Amniotic epithelial cell (primary cell): ENCODE measurements around the gene COL12A1.

Experiments
- DNase-seq: peaks from one replicate; pipeline ENCODE4 v3.0.0-alpha.2; 2010; ENCODE audit warnings: low read depth

The COL12A1 gene

DNA sequence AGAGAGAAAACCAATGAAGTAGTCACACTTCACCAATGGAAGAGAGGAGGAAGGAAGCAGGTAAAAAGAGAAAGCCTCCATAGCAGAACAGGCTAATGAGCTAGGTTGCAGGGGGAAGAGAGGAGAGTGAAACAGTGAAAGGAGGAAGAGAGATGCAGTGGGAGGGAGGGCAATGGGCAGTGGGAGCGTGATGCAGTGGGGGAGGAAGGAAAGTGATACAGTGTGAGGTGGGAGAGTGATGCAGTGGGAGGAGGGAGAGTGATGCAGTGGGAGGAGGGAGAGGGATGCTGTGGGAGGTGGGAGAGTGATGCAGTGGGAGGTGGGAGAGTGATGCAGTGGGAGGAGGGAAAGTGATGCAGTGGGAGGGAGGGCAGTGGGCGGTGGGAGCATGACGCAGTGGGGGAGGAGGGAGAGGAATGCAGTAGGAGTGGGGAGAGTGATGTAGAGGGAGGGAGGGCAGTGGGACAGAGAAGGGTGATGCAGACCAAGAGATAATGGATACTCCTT is 29.7 kb downstream of the COL12A1 start:
- DNase-seq, result no peak

DNA sequence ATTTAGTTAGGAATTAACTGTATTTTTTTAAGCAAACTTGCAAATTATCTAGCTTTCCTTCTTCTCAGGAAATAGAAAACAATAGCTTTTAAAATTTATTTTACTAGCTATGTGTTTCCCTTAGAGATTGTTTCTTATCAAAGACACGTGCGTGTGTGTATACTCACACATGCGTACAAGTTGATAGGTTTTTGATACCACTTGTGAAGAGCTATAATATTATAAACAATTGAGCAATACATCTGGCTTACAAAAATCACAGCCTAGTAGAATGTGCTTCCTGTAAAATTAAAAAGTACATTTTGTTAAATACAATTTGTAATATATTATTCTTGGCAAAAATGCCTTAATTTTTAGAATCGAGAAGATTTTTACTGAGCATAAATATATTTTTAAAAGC is 33.9 kb downstream of the COL12A1 start:
- no peak for DNase-seq

DNA sequence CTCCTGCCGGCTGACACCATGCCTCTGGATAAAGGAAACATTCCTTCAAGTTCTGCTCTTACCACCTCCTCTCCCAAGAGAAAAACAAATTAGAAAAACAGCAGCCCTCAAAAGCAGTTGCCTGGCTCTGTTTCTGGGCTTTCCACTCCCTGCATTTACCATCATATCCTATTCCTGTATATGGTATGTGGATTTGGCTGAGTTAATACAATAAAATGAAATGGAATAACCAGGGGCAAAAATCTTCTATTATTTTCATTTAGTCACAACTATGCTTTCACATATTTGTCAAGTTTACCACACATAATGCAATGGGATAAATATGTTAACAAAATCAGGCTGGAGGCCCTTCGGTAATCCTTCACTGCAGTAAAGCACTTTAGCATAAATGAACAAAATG is 34.3 kb downstream of the COL12A1 start:
- no peak for DNase-seq

DNA sequence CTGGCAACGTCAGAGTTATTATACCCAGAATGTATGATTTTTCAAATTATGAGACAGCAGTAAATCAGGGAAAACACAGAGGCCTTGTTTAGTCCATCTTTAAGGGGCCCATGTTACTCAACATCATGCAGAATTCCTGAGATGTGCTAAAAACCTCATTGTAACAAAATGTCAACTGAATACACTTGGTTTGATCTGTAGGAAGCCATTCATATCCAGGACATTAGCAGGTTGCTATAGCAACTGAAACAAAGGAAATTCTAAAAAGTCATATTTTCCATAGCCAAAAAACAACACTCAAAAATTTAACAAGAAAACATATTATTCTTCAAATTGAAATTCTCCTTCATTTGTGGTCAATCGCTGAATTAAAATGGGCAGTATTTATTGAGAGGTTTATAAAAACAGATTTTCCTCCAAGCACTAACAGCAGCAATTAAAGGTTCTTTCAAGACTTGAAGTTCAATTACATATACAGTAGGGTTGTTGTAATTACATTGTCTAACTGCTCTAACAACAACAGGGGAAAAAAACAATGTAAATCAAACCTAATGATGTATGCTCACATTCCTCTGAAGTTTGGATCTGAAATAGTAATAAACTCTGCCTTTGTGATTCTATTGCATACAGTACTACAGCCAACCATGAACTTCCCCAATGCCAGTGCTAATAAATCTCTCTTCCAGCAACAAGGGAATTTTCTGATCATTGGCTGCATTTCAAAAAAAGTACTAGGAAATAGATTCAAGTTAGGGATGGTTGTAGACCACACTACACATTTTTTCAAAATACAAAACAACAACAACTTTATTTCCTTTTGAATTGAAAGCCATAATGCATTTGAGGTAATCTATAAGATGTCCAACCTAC is 34.9 kb downstream of the COL12A1 start:
- no peak for DNase-seq

DNA sequence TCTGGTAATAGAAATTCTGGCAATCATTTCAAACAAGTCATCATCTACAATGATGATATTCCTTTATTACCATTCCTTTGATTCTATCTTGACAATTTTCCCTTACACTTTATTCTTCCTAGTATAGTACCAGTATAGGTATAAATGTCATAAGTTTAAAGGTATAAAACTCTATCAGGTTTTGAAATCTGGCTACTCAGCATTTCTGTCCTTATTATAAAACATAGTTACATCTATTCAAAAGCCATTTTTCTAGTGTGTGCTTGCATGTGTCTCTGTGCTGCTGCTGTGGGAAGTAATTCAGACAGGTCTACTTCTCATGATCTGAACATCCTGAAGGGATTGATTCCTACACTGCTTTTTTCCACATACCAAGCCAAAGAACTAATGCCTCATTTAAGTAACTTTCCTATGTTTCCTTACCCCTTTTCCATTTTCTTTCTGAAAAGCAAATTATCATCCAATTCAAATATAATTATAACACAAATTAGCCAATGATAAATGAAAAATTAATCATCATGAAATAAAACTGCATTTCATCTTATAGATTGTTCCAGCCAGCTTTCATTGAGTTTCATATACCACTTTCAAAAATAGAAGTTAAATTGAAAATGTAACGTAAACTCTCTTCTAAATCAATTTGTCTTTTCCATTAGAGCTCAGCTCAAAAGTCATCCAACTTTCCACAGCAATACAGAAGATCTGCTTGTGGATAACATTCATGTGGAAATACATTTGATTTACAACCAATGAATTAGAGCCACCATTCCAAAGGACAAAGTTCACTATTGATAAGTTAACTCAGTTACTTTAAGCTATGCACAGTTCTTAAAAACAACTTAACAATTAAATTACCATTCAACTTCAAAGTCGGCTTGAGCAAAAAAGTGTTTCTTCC is 35.9 kb downstream of the COL12A1 start:
- DNase-seq, result no peak

DNA sequence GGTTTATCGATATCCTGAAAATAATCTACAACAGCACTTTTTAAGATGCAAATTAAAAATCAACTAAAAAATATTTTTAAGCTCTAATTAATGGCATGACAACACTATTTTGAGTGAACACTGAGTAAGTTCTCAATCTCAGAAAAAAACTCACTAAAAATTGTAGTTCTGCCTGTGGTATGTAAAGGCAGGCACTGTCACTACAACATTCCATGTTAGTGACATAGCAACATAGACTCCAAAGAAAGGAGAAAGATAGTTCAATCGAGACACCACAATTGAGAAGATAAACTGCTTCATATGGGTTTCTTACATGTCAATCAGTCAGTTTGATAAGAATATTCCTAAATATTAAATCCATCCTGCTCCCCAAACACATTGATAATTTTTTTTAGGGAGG is 38.0 kb downstream of the COL12A1 start:
- no peak for DNase-seq

DNA sequence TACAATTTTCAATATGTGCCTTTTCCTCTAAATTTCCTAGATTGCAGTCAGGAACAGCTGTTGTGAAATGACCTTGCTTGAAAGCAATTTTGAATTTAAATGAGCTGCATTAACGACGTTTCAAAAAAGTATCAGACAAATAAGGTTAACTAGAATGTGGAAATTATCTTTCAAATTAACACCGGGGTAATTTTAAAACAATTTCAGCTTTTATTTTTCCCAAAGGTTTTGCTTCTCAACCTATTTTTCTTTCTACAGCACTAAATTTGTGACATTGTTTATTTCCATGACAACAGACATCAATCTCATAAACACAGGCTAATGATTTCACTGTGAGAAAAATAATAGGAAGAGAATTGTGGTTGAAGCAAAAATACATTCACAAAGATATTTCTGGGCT is 38.5 kb downstream of the COL12A1 start:
- DNase-seq, result no peak

DNA sequence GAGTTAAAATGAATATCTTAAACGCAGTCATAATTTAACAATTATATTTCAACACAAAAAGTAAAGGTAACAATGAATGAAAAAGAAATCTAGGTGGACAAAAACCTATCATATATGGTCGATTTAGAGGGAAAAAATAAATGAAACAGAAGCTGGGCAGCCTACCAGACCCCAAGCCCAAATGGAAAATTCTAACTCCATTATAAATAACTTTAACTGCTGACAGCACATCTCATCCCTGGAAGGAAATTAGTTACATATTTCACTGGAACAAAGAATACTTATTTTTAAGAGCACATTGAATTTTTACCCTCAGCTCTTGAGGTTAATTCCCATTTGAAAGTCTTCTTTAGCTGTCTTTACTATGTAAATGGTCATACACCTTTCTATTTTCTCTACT is 39.1 kb downstream of the COL12A1 start:
- no peak for DNase-seq

DNA sequence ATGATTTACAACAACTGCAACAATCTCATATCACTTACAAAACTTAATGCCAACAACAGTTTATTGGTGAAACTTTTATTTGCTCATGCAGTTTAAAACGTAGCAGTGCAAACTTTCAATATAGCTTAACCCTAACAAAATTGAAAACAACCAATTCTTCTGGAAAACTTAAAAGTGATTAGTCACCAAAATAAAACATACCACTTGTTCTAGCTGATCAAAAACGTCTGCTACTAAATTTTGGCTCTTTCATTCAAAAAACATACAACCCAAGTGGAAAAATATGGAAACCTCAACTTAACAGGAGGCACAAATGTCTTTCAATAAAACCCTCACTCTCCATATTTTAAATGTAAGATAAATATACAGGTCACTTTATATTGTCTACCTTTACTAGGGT is 39.6 kb downstream of the COL12A1 start:
- no peak for DNase-seq

DNA sequence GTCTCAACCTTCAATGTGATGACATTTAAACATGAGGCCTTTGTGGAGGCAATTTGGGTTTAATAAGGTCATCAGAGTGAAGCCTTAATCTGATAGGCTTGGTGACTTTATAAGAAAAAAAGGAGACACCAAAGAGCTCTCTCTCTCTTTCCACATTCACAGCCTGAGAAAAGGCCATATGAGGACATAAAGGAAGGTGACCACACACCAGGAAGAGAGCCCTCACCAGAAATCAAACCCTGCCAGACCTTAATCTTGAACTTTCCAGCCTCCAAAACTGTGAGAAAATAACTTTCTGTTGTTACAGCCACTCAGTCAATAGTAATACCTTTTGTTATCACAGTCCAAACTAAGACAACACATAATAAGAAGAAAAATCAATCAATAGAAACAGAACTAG is 47.7 kb downstream of the COL12A1 start:
- peak; percentile 42 for DNase-seq

DNA sequence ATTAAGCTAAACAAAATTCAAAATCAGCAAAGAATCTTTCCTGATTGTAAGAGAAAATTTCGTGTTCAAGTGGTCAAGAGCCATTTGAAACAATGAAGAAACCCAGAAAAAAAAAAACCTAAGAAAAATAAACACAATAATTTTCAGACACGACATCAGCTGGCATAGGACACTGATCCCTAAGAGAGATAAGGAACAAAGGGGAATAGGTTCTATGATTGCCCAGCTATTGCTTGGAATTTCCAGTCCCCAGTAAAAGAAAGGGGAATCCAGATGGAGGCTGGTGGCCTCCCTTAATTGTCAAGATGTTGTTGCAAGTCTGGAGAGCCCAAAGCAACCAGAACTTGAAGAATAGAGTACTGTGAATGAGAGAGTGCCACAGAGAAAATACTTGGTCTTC is 48.5 kb downstream of the COL12A1 start:
- DNase-seq, result no peak

DNA sequence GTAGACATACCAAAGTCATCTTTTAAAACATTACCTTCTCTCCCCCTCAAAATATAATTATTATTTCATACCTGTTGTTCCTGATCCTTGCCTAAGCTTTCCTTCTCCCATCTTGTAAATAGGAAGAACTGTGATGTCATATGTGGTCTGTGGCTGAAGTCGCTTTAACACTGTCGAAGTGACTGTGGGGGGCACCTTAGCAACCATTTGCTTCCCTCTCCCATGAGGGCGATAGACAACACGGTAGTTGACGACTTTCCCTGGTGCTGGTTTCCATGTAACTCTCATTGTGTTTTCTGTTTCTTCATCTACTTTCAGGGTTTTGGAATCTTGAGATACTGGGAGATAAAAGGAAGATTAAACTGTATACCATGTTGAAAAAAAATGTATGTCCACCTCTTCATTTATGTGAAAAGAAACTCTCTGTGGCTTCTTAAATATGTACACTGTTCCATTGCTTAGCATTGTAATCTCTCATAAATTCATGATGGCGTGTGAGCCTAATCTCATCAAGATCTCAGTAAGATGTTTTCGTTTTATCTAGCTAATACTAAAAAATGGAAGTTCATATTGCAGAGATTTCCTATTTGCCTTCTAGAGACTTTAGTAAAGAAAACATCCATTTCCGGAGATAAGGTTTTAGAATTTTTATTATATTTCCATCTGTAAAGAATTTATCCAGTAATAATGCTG is 49.5 kb downstream of the COL12A1 start:
- no peak for DNase-seq

DNA sequence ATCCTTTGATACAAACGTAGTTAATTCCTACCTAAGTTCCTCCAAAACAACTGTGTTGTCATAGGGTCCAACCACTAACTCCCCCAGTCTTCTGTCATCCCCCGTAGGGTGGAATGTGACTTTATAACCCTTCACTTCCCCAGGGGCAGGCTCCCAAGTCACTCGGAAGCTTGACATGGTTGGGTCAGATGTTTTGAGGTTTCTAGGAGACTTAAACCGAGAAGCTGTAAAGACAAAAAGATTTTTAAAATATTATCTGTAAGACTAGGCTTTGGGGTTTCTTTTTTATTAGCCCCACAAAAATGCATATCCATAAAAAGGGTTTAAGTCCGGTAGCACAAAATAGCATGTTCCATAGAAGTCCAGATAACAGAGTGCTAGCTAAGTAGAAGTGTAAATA is 50.2 kb downstream of the COL12A1 start:
- no peak for DNase-seq

DNA sequence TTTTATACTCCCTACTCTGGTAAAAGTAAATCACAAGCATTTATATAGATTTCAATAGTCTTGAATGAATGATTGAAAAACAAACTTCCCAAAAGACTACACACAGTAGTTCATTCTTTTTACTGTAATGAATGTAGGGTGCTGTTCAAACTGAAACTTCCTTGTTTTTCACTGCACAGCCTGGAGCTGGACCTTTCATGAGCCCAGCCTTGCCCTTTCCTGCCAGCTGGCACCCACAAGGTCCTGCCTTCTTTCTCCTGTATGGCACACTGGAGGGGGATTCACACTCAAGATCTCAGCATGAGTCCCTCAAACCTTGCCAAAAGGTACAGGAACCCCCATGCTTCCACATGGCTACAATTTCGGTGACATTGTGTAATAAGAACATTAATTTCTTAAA is 50.9 kb downstream of the COL12A1 start:
- DNase-seq, result no peak

DNA sequence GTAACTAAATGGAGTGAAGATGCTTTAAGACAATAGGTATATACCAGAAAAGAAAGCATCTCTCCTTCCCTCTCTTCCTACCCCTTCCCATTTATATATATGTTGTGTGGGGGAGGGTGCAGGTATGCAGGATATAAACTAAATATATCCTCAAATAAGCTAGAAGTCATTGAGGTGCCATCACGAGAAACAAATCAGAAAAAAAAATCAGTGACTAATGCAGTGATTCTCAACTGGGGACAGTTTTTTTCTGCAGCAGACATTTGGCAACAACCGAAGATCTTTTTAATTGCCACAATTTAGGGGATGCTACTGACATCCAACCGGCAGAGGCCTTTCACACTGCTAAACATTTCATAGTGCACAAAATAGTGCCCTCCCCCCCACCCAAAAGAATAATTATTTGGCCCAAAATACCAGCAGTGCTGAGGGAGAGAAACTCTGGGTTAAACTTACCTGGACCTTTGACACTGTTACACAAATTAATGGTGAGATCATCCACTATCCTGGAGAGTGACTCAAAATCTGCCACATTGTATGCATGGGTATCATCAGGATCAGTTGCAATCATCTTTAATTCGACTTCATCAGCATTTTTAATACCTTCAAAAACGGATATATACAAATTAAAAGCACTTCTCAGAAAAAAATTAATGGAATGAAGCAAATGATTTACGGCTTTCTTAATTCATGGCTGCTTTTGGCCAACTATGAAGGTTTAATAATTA is 55.0 kb downstream of the COL12A1 start:
- DNase-seq, result no peak

DNA sequence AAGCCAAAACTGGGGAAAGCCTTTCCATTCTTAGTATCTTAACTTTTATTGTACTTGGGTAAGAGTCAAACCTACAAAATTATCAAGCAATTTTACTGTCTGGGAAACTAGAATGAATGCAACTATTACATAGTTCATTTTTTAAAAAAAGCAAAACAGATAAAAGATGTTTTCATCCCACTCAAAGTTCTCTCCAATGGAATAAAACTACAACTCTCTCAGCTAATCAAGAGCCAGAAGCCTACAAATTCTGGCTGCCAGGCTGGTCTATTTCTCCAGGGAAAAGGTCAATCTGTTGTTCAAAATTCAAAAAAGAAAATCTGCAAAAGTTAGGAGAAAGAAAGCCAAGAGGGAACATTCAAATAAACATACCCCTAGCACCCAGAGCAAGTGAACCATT is 56.2 kb downstream of the COL12A1 start:
- DNase-seq, result no peak

DNA sequence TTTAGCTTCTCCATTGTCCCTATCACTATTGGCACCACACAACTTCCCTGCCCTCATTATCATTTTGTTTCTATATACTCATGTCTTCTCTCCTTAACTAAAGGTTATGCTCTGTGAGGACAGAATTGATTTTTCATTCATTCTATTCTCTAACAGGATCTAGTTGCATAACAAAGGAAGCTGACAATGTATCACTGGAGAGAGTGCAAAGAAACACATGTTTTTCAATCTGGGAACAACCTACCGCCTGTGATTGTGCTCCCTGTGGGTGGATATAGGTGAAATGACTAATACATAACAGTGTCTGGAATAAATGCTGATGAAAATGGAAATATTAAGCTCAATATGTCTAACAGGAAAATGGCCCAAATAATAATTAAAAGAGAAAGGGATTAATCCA is 56.6 kb downstream of the COL12A1 start:
- no peak for DNase-seq

DNA sequence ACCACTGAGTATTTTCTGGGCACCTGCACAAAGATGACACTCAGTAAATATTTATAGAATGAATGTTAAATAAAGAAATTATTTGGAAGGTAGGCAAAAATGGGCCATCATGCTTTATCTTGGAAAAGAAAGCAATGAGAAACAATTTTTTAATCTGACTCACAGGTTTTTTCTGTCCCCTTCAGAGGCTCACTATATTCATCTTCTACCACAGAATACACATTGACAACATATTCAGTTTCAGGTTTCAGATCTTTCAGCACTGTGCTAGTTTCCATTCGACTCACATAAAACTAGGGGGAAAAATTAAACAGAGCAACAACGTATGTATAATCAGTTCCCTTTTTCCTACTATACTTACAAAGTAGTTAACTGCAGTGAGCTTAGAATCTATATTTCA is 58.3 kb downstream of the COL12A1 start:
- DNase-seq, result no peak

DNA sequence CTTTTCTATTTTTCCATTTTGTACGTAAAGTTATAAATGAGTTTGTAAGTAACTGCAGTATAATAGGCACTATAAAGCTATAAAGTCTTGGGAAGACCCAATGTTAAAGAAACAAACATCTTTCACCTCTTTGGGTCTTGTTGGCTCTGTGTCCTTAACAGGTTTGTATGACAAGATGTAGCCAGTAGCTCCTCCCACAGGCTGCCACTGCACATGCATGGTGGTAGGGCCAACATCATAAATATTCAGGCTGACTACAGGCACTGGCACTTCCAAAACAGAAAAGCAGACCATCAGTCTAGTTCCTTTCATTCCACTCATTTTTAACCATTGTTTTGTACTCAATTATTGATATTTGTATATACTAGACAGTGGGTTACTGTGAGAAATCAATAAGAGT is 59.9 kb downstream of the COL12A1 start:
- DNase-seq, result no peak

DNA sequence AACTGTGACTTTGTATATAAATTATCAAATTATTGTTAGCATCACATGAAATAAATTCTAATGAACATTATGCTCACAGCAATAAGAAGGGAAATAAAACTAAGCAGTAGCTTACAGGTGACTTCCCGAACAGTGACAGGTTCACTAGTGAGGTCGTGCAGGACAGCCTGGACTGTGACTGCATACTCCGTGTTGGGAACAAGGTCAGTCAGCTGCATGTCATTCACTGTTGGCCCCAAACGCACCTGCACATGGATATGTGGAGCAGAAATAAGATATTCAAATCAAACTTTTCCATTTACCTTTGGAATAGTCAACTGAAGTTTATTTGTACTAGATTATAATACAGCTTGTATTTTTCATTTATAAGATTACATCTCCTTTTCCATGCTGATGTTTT is 60.6 kb downstream of the COL12A1 start:
- DNase-seq, result no peak

DNA sequence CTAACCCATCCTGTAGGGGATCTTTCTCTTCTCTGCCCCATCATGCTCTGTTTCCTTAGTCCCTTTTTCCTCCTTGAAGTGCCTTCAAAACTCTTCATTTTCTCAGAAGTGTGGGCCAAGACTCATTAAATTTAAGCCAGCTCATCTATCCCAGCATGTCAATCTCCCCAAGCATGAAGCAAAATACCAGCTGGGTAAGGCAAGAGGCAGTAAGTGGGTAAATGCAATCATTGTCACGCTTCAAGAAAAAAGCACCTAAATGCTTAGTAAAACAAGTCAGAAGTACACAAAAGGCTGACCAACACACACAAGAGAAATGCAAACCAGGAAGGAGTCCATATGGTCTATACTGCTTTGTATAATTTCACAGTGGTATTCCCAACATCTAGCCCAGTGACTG is 61.5 kb downstream of the COL12A1 start:
- no peak for DNase-seq

DNA sequence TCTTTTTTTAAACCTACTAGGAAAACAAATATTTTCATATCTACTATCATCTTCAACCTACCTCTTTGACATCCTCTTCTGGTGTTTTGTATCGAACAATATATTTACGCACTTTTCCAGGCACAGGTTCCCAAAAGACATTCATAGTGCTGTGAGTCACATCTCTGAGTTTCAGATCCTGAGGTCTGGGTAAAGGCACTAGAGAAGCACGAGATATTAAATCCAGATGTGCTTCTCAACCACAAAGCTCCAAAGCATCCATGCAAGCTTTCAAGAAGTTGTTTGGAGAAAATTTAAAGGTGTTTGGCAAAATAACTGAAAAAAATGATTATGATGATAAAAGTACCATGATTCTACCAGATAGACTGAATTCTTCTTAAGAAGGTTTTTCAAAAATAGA is 62.7 kb downstream of the COL12A1 start:
- DNase-seq, result peak; percentile 55
